ENCODE measurements around the gene FABP1.

Gene FABP1

GRCh38 chr2:88136817-88137216 is 9.0 kb upstream of the FABP1 start:
- DNase-seq (ENCODE audit: low read depth) = no peak

- no peak for DNase-seq (ENCODE audit: low read depth)
Observed at GRCh38 chr2:88133875-88134274, 6.0 kb upstream of the FABP1 start.

GRCh38 chr2:88131999-88132368 is 4.1 kb upstream of the FABP1 start:
- DNase-seq (ENCODE audit: low read depth) = no peak

GRCh38 chr2:88131201-88131998 is 3.5 kb upstream of the FABP1 start:
- DNase-seq (ENCODE audit: low read depth) = no peak

DNA sequence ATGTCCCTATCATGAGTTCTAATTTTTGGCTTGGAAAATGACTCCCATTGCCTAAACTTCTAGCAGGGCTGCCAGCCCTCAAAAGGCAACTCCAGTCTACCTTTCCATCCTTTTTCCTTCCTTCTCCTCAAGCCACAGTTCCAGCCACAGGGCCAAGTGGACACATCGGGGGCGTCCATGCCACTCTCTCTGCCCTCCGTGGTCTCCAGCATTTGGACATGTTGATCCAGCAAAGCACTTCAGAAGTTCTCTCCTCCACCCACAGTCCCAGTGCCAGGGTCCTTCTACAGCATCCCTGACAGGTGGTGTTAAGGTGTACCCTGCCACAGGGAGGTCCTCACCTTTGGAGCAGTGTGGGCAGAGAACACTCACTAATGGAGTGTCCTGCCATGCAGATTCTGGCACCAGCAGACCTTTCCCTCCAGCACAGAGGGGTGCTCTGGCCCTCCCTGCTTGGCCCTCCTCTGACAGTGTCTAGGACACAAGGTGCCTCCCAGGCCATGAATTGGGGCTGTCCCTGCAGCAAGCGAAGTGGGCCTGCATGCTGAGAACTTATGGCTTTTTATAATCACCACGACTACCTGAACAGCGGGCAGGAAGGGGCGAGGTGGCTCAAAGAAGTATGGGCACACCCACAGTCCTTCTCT is 1.6 kb upstream of the FABP1 start:
- no peak for DNase-seq (ENCODE audit: low read depth)

DNA sequence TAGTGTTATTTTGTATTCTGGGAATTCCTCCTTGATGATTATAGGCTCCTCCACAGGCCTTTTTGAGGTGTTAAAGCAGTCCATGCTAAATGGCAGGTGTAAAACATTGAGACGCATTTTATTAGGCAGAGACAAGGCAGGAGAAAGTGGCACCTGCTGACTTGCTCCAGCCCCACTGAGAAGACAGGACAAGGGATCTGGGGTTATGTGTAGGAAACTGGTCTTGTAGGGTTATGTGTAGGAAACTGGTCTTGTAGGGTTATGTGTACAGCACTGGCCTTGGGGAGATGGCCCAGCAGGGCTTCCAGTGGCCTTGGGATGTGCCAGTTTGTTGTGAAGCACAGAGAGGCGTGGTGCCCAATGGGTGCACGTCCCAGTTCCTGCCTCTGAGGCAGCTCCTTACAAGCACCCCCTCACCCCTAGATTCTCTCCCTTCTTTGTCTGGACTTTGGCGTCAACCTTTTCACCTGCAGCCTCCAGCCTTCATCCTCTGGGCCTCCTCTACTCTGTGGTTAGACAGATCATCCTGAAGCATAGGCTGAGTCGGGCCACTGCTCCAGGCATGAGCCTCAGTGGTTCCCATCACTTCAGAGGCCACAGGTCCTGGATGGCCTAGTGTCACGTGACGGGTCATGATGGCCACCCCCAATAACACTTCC is 921 bp upstream of the FABP1 start:
- no peak for DNase-seq (ENCODE audit: low read depth)

DNA sequence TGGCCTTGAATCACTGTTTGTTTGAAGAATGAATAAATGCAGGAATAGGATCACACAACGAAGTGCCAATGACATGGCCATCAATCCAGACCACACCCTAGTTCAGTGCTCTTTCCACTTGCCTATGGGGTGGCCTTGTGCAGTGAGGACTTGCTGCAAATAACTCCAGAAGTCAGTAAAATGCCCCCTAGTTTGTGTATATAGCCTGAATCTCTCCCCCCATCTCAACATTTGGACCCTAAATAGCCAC is 299 bp downstream of the FABP1 start:
- DNase-seq (ENCODE audit: low read depth) = no peak

- DNase-seq (ENCODE audit: low read depth) = no peak
Observed at GRCh38 chr2:88126772-88127637, 857 bp downstream of the FABP1 start.

DNA sequence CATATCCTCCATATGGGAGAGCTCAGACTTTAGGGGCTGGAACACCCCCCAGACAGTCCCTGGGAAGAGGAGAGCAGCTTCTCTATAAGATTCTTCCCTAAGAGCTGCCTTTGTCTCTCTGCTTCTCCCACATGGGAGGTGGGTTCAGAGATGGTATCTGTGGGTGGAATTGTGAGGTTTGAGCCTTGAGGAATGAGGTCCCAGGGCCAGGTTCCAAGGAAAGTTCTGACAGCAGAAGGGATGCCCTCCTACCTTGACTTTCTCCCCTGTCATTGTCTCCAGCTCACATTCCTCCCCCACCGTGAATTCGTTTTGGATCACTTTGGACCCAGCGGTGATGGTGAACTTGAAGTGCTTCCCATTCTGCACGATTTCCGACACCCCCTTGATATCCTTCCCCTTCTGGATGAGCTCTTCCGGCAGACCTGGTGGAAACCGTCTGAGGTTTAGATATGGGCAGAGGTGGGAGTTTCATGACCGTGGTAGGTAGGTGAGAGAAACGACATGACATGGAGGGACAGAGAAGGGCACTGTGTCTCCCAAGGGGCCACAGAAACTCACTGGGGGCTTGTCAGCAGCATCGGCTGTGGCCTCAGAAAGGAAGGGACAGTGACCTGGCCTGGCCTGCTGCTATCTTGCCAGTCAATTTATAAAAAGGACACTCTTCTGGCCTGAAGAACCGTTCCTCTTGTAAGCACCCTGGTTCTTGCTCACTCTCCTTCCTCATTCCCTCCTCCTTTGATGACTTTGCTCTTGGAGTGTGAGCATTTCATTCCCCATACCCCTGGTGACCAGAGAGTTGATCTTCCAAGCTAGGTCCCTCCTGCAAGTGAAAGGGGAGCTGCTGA is 1.7 kb downstream of the FABP1 start:
- no peak for DNase-seq (ENCODE audit: low read depth)

DNA sequence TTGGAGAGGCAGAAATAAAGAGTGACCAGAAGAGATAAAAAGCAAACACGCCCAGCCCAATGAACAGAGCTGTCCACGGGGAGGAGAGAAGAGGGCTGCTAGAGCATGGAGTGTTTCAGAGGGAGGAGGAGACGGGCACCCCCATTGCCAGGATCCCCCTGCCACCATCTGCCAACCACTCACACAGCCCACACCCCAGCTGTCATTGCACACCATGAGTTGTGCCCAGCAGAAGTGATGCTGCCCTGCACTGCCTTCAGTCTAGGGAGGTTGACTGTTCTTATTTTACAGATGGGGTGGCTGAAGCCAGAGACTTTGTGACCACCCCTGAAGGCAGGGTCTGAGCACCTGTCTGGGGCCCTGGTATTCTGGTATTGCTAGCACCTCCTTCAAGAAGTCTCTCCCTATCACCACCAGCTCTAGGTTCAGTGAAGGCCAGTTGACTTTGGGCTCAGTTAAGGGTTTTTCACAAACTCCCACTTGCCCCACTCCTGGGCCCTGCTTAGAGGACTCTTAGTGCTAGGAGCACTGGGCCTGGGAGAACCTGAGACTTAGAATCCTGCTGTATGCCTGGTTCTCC is 2.4 kb downstream of the FABP1 start:
- no peak for DNase-seq (ENCODE audit: low read depth)

- no peak for DNase-seq (ENCODE audit: low read depth)
Observed at GRCh38 chr2:88123975-88124917, 3.6 kb downstream of the FABP1 start.

GRCh38 chr2:88123164-88123974 is 4.5 kb downstream of the FABP1 start:
- no peak for DNase-seq (ENCODE audit: low read depth)

DNA sequence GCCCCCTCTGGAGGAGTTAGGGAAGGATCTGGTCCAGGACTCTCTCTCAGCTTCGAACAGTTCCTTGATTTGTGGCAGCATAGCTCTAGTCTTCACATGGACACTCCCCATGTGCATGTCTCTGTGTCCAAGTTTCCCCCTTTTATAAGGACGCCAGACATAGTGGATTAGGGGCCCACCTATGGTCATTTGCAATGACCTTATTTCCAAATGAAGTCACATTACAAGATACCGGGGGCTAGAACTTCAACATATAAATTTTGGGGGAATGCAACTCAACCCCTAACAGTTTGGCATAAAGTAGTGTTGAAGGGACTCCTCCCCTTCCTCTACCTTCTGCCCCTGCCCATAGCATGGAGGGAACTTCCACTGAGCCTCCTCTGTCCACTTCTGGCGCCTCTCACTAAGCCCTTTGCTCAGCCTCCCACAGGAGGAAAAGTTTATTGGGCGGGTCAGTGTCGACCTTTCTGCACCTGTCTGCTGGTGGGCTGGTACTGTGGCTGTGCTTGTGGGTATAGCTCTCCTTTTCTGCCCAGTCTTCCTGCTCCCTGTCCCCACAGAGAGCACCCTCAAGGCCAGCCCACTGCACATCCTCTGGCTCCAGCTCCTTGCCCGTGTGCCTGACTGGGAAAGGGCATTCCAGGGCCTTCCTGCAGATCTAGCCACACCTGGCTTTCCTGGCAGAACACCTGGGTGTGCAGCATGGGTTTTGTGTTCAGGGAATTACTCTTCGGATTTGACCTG is 5.5 kb downstream of the FABP1 start:
- no peak for DNase-seq (ENCODE audit: low read depth)

- no peak for DNase-seq (ENCODE audit: low read depth)
Observed at GRCh38 chr2:88121678-88122077, 6.2 kb downstream of the FABP1 start.

- no peak for DNase-seq (ENCODE audit: low read depth)
Observed at GRCh38 chr2:88117973-88118372, 9.9 kb downstream of the FABP1 start.

DNA sequence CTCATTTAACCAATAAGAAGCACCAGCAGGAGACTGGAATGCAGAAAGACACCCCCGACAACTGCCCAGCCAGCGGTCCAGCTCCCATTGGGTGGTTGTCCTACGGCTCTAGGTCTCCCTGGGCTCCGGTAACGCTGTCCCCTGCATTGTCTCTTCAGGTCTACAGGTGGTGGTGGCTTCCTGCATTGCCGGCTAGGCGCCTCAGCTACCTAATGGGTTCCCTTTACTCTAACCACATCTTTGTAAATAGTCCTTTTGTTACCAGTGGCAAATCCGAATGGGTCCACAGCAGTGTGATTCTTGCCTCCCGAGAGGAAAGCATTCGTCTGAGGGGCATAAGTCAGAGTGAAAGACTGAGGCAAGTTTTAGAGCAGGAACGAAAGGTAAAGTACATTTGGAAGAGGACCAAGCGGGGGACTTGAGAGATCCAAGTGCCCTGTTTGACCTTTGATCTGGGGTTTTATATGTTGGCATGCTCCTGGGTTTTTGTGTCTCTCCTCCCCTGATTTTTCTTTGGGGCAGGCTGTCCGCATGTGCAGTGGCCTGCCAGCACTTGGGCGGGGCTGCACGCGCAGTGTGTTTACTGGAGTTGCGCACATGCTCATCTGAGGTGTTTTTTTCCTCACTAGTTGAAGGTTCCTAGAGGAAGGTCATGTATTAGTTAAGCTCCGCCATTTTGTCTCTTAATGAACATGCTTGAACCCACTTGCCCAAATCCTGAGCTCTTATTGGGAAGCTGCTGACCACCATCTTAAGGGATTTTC is 11.0 kb downstream of the FABP1 start:
- no peak for DNase-seq (ENCODE audit: low read depth)

GRCh38 chr2:88115825-88116518 is 11.9 kb downstream of the FABP1 start:
- no peak for DNase-seq (ENCODE audit: low read depth)
